Thymus (tissue), 11 donors: ENCODE measurements around the gene CHFR. TPM values are rescaled to one million over a fixed set of nuclear protein-coding genes. Genes with fewer than 3 reads are reported as not detected.
"Not testable (repeated sequence)": the region's sequence is repeated elsewhere in the genome, so short reads cannot be mapped to it uniquely, and the experiment has no call there.

Experiments
- DNase-seq, 9 donors: peaks; one replicate each; pipeline ENCODE4 v3.0.0-alpha.2; 2013; ENCODE audit warnings: low spot score in 9 of 9, low read depth in 6 of 9, missing footprints in 1 of 9
- H3K27ac ChIP-seq, 2 donors: one replicate each; pipeline ENCODE4 v1.5.1; 2013; ENCODE audit warnings: control low read depth in 1 of 2, low read depth in 1 of 2, low read length in 1 of 2, mild to moderate bottlenecking in 1 of 2, moderate library complexity in 1 of 2
- H3K27me3 ChIP-seq, 2 donors: one replicate each; pipeline ENCODE4 v1.5.1; 2013; ENCODE audit warnings: low read length in 1 of 2; ENCODE audit not compliant: control insufficient read depth in 2 of 2, insufficient read depth in 1 of 2
- H3K36me3 ChIP-seq, 2 donors: one replicate each; pipeline ENCODE4 v1.5.1; 2013; ENCODE audit warnings: low read length in 1 of 2, mild to moderate bottlenecking in 1 of 2, moderate library complexity in 1 of 2; ENCODE audit not compliant: control insufficient read depth in 2 of 2, insufficient read depth in 2 of 2
- H3K4me1 ChIP-seq, 2 donors: one replicate each; pipeline ENCODE4 v1.5.1; 2013; ENCODE audit warnings: low read length in 2 of 2; ENCODE audit not compliant: control insufficient read depth in 2 of 2, insufficient read depth in 2 of 2
- H3K4me3 ChIP-seq, 2 donors: one replicate each; pipeline ENCODE4 v1.5.1; 2013; ENCODE audit warnings: low read length in 2 of 2, control low read depth in 1 of 2, mild to moderate bottlenecking in 1 of 2
- H3K9me3 ChIP-seq, 2 donors: one replicate each; pipeline ENCODE4 v1.5.1; 2013; ENCODE audit warnings: low read length in 1 of 2, mild to moderate bottlenecking in 1 of 2; ENCODE audit not compliant: control insufficient read depth in 2 of 2, insufficient read depth in 1 of 2
- WGBS: extraction: QIAGEN DNeasy Blood & Tissue Kit; methylation state at CpG from one replicate; pipeline ENCODE4 v1.1.7; 2013; 5-methylcytosine and 5-hydroxymethylcytosine counted together
- polyA plus RNA-seq: library from polyadenylated mRNA; stranded (reverse); fragments of 200-250 nt; gene quantifications from one replicate; pipeline ENCODE4 v1.2.3, GENCODE V29; 2013
- total RNA-seq: library from RNA; stranded (reverse); fragments of 120-200 nt; gene quantifications from one replicate; pipeline ENCODE4 v1.2.4, GENCODE V29; 2013
- donor health status: healthy.

CHFR gene
- total and polyA plus RNA-seq, 2 donors, result 39.5 to 85.4 TPM

- Histone ChIP-seq H3K36me3 (peaks cover 77 to 83% of the 10 kb centered on the region in 2 donors), H3K4me3 (no peak overlapping the region), H3K9me3 (peaks cover 1 to 12% of the 10 kb centered on the region in 2 donors), H3K4me1 (no peaks in the 10 kb centered on the region), H3K27ac (no peak overlapping the region), H3K27me3 (no peaks in the 10 kb centered on the region)
- over 99% methylated on average over 6 of the region's 6 CpGs for WGBS
- DNase-seq, result no peak
Measured at GRCh38 chr12:132813443-132813842, 74.0 kb downstream of the CHFR start.

DNA sequence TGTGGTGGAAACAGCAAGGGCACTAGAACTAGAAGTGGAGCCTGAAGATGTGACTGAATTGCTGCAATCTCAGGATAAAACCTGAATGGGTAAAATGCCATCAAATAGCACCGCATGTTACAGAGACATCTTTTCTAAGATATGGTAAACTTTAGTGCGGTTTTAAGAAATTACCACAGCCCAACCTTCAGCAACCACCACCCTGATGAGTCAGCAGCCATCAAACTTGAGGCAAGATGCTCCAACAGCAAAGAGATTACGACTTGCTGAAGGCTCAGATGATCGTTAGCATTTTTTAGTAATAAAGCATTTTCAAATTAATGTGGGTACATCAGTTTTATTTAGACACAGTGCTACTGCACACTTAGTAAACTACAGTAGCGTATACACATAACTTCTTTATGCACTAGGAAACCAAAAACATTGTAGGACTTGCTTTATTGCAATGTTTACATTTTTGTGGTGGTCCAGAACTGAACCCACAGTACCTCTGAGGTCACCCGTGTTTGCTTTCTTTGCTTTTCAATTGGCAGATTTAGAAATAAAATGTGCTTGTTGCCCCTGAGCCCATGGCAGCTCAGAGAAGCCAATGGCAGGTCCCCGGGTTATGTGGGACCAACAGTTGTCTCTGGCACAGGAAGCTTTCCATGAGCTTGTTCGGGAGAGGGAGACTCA is 74.6 kb downstream of the CHFR start:
- 94% methylated on average over 8 of the region's 8 CpGs for WGBS
- Histone ChIP-seq H3K4me1 (no peaks in the 10 kb centered on the region), H3K9me3 (peaks cover 1 to 12% of the 10 kb centered on the region in 2 donors), H3K27me3 (no peaks in the 10 kb centered on the region), H3K36me3 (peaks cover 78 to 83% of the 10 kb centered on the region in 2 donors), H3K4me3 (no peak overlapping the region), H3K27ac (no peak overlapping the region)
- no peak for DNase-seq

GRCh38 chr12:132809391-132809790 is 78.0 kb downstream of the CHFR start:
- not testable (repeated sequence) for DNase-seq, H3K4me1 ChIP-seq
- WGBS, result 89% methylated on average over 13 of the region's 13 CpGs

DNA sequence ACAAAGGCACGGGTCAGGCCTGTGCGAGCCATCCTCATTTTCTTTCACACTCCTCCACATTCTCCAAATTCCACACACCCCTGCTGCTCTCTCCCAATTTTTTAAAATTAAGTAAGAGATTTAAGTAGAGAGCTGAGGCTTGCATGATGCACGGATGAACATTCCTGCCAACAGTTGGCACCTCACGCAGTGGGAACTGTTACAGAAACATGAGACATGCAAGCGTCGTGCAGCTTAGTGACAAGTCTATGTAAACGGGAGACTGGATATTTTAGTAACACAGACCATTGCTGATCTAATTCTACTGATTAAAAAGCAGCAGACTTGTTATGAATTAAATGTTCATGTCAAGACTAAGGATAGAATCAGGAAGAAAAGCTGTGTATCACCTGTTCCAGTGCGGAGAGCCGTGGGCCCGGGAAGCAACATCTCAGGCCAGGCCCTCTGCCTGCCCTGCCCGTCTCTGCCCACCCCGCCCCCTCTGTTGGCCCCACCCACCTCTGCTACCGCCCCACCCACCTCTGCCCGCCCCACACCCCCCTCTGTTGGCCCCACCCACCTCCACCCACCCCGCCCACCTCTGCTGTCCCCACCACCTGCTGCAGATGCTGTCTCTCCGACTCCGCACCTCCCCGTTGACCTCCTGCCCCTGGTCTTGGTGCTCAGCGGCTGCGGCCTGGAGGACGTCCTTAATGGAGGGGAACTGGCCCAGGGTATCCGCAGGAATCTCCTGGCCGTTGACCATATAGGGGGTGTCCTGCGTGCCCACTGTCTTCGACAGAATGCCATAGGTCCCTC is 79.9 kb downstream of the CHFR start:
- no peak overlapping the region for H3K4me3 ChIP-seq
- peak in 1 of 9 donors; percentile 10 for DNase-seq
- H3K27me3 ChIP-seq, result no peaks in the 10 kb centered on the region
- peaks cover 81 to 86% of the 10 kb centered on the region in 2 donors for H3K36me3 ChIP-seq
- no peak overlapping the region for H3K27ac ChIP-seq
- H3K4me1 ChIP-seq, result peaks cover 3 to 6% of the 10 kb centered on the region in 2 donors
- H3K9me3 ChIP-seq, result peaks cover 3 to 12% of the 10 kb centered on the region in 2 donors
- WGBS, result 94% methylated on average over 25 of the region's 25 CpGs

More at GRCh38 chr12:132809391-132809790, 78.0 kb downstream of the CHFR start:
- peaks cover 79 to 85% of the 10 kb centered on the region in 2 donors for H3K36me3 ChIP-seq
- peaks cover 2 to 12% of the 10 kb centered on the region in 2 donors for H3K9me3 ChIP-seq
- H3K27me3 ChIP-seq, H3K27ac ChIP-seq, H3K4me3 ChIP-seq: not testable (repeated sequence)

DNA sequence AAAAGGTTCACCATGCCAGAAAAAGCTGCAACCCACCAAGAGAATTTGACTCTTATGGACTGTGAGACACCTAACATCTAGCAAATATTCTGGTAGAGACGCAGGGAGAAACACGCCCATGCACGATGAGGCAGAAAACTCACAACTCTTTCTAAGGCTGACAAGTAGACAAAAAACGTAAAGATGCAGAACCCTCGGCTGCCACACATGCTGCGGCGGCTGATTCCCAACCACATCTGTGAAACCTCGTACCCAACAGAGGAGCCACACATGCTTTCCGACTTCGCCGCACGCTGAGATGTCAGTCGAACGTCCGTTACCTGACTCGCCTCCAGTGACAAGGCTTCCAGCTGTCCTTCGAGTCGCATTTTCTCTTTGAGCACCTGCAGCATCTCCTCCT is 80.5 kb downstream of the CHFR start:
- no peak overlapping the region for H3K27ac ChIP-seq
- peaks cover 3 to 6% of the 10 kb centered on the region in 2 donors for H3K4me1 ChIP-seq
- H3K4me3 ChIP-seq, result no peak overlapping the region
- 72% methylated on average over 18 of the region's 18 CpGs for WGBS
- no peaks in the 10 kb centered on the region for H3K27me3 ChIP-seq
- peaks cover 81 to 86% of the 10 kb centered on the region in 2 donors for H3K36me3 ChIP-seq
- DNase-seq, result peak in 4 of 9 donors; percentile 4 to 57 (median 26)
- peaks cover 2 to 12% of the 10 kb centered on the region in 2 donors for H3K9me3 ChIP-seq

DNA sequence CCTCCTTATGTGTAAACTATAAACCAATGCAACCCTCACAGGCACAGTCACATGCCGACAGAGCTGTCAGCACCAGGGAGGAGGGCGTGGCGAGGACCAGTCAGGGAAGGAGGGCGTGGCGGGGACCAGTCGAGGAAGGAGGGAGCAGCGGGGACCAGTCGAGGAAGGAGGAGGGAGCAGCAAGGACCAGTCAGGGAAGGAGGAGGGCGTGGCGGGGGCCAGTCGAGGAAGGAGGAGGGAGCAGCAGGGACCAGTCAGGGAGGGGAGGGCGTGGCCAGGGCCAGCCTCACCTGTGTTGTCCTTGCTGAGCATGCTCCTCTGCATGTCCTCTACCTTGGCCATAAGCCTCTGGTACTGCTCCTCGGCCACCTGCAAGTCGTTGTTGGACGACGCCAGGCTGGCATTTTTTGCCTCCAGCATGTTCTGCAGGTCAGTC is 83.0 kb downstream of the CHFR start:
- DNase-seq, result no peak
- Histone ChIP-seq H3K27me3 (no peaks in the 10 kb centered on the region), H3K27ac (no peak overlapping the region), H3K9me3 (peaks cover 0 to 2% of the 10 kb centered on the region in 2 donors), H3K36me3 (peaks cover 83 to 86% of the 10 kb centered on the region in 2 donors), H3K4me1 (peaks cover 3 to 6% of the 10 kb centered on the region in 2 donors), H3K4me3 (no peak overlapping the region)
- WGBS, result 88% methylated on average over 16 of the region's 16 CpGs

GRCh38 chr12:132803888-132804287 is 83.5 kb downstream of the CHFR start:
- Histone ChIP-seq H3K27me3 (no peaks in the 10 kb centered on the region), H3K9me3 (peaks cover 0 to 2% of the 10 kb centered on the region in 2 donors), H3K36me3 (peaks cover 89 to 91% of the 10 kb centered on the region in 2 donors), H3K27ac (no peak overlapping the region), H3K4me1 (peaks cover 3 to 6% of the 10 kb centered on the region in 2 donors), H3K4me3 (no peak overlapping the region)
- no peak for DNase-seq
- WGBS, result 93% methylated on average over 15 of the region's 15 CpGs

DNA sequence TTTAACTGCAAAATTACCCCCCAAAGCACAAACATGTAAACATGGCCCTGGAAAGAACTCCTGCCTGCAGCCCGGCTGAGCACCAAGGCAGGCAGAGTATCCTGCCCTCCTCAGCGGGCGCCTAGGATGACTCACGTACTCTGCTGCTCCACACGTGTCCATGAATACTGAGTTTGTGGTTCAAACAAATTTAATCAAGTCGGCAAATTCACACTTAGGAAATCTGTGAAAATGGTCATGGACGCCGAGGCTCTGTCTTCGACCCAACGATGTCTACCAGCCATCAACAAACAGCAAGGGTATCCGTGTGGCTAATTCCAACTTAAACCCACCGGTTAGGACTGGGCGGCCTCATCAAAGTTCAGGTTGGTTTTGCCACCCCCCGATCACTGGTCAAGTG is 84.3 kb downstream of the CHFR start:
- peaks cover 89 to 91% of the 10 kb centered on the region in 2 donors for H3K36me3 ChIP-seq
- peaks cover 3 to 6% of the 10 kb centered on the region in 2 donors for H3K4me1 ChIP-seq
- H3K27ac ChIP-seq, result no peak overlapping the region
- no peak overlapping the region for H3K4me3 ChIP-seq
- H3K27me3 ChIP-seq, result no peaks in the 10 kb centered on the region
- WGBS, result 97% methylated on average over 14 of the region's 14 CpGs
- peaks cover 0 to 2% of the 10 kb centered on the region in 2 donors for H3K9me3 ChIP-seq
- no peak for DNase-seq

DNA sequence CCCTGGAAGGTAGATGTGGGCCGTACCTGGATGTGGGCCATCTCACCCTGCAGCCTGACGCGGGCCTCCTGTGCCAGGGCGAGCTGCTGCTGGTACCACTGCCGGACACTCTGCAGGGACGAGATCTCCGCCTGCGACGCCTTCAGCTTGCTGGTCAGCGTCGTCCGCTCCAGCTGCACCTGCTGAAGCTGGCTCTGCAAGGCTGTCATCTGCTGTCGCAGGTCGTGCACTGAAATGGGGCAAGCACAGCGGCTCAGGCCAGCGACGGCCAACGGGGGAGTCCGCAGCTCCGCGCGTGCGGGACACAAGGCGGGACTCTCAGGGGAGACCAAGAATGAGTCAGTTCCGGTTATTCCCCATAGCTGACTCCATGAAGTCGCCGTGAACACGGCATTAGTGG is 85.7 kb downstream of the CHFR start:
- peaks cover 0 to 2% of the 10 kb centered on the region in 2 donors for H3K9me3 ChIP-seq
- H3K4me3 ChIP-seq, result no peak overlapping the region
- DNase-seq, result no peak
- no peaks in the 10 kb centered on the region for H3K27me3 ChIP-seq
- no peak overlapping the region for H3K27ac ChIP-seq
- 97% methylated on average over 28 of the region's 28 CpGs for WGBS
- no peaks in the 10 kb centered on the region for H3K4me1 ChIP-seq
- peaks cover 91 to 92% of the 10 kb centered on the region in 2 donors for H3K36me3 ChIP-seq
